Renal pelvis (tissue), 4 donors: Measurements from ENCODE around the gene RHOB. TPM values are rescaled to one million over a fixed set of nuclear protein-coding genes. Genes with fewer than 3 reads are reported as not detected.

Experiments used
- DNase-seq: peaks from one replicate; pipeline ENCODE4 v3.0.0-alpha.2; 2013
- polyA plus RNA-seq, 3 donors: library from polyadenylated mRNA; unstranded; fragments of 120-200 nt; gene quantifications; one replicate each; pipeline ENCODE4 v1.2.1, GENCODE V29; 2013; ENCODE audit not compliant: insufficient read length in 3 of 3

Gene RHOB
- polyA plus RNA-seq, 3 donors: 69.8 to 99.7 (median 90.9) TPM

- no peak for DNase-seq
Measured at GRCh38 chr2:20419007-20419576, 27.8 kb upstream of the RHOB start.

- DNase-seq: no peak
Measured at GRCh38 chr2:20419752-20420151, 27.1 kb upstream of the RHOB start.

GRCh38 chr2:20421336-20421987 is 25.4 kb upstream of the RHOB start:
- no peak for DNase-seq

GRCh38 chr2:20421988-20422370 is 24.9 kb upstream of the RHOB start:
- DNase-seq: no peak

- no peak for DNase-seq
Measured at GRCh38 chr2:20422402-20423271, 24.2 kb upstream of the RHOB start.

- no peak for DNase-seq
Measured at GRCh38 chr2:20423359-20423758, 23.5 kb upstream of the RHOB start.

- no peak for DNase-seq
Measured at GRCh38 chr2:20423847-20424246, 23.0 kb upstream of the RHOB start.

GRCh38 chr2:20424300-20425290 is 22.3 kb upstream of the RHOB start:
- no peak for DNase-seq

GRCh38 chr2:20425371-20425881 is 21.4 kb upstream of the RHOB start:
- DNase-seq: no peak

GRCh38 chr2:20425884-20426283 is 21.0 kb upstream of the RHOB start:
- no peak for DNase-seq

- no peak for DNase-seq
Measured at GRCh38 chr2:20427931-20428526, 18.8 kb upstream of the RHOB start.

GRCh38 chr2:20428717-20429490 is 18.0 kb upstream of the RHOB start:
- no peak for DNase-seq

- DNase-seq: no peak
Measured at GRCh38 chr2:20429528-20429927, 17.3 kb upstream of the RHOB start.

GRCh38 chr2:20430035-20430434 is 16.8 kb upstream of the RHOB start:
- no peak for DNase-seq

- no peak for DNase-seq
Measured at GRCh38 chr2:20430461-20431300, 16.2 kb upstream of the RHOB start.

- DNase-seq: no peak
Measured at GRCh38 chr2:20431301-20431698, 15.6 kb upstream of the RHOB start.

GRCh38 chr2:20431772-20432171 is 15.1 kb upstream of the RHOB start:
- no peak for DNase-seq

- no peak for DNase-seq
Measured at GRCh38 chr2:20432714-20433113, 14.2 kb upstream of the RHOB start.

GRCh38 chr2:20433249-20433648 is 13.6 kb upstream of the RHOB start:
- DNase-seq: no peak
